ENCODE data around the gene CTDSPL.
"Not testable (repeated sequence)": the region's sequence is repeated elsewhere in the genome, so short reads cannot be mapped to it uniquely, and the experiment has no call there.

- TF ChIP-seq CTCF (IDR thresholded peaks at IDR 0.05; ENCODE audit: borderline replicate concordance, extremely low read depth, low read length, poor library complexity, severe bottlenecking); EZH2 (IDR thresholded peaks at IDR 0.05; ENCODE audit: borderline replicate concordance, low read depth, low read length, severe bottlenecking): not testable (repeated sequence)
These were observed 110.4 kb downstream of the CTDSPL start for GRCh38 chr3:37972056-37972455.
